SJCRH30 (cell line): ENCODE measurements around the gene PDLIM1. TPM values are rescaled to one million over a fixed set of nuclear protein-coding genes. Genes with fewer than 3 reads are reported as not detected.
"Not testable (repeated sequence)": the region's sequence is repeated elsewhere in the genome, so short reads cannot be mapped to it uniquely, and the experiment has no call there.

Experiments
- DNase-seq, 2 experiments: peaks; one replicate each; pipeline ENCODE4 v3.0.0-alpha.2; 2015 to 2020
- H3K27ac ChIP-seq: fragments of 250-450 bp; sonication (Bioruptor Pico); 2 replicates; pipeline ENCODE4 v1.5.1; 2020; ENCODE audit warnings: mild to moderate bottlenecking, moderate library complexity
- H3K27me3 ChIP-seq: fragments of 250-450 bp; sonication (Bioruptor Pico); 2 replicates; pipeline ENCODE4 v1.5.1; 2020; ENCODE audit warnings: mild to moderate bottlenecking, moderate library complexity
- H3K36me3 ChIP-seq: fragments of 250-450 bp; sonication (Bioruptor Pico); 2 replicates; pipeline ENCODE4 v1.5.1; 2020; ENCODE audit warnings: mild to moderate bottlenecking, moderate library complexity
- H3K4me1 ChIP-seq: fragments of 250-450 bp; sonication (Bioruptor Pico); 2 replicates; pipeline ENCODE4 v1.5.1; 2020; ENCODE audit warnings: mild to moderate bottlenecking, moderate library complexity
- H3K4me3 ChIP-seq: fragments of 250-450 bp; sonication (Bioruptor Pico); 2 replicates; pipeline ENCODE4 v1.5.1; 2020; ENCODE audit warnings: mild to moderate bottlenecking, moderate library complexity
- H3K9me3 ChIP-seq: fragments of 250-450 bp; sonication (Bioruptor Pico); replicated peaks from 2 replicates; pipeline ENCODE4 v1.5.1; 2020; ENCODE audit warnings: mild to moderate bottlenecking, moderate library complexity
- total RNA-seq: library from RNA; depleted of rRNA; stranded (reverse); fragments of >200 nt; shearing (Covaris generic); gene quantifications from 2 replicates; pipeline ENCODE4 v1.2.3, GENCODE V29; 2014

Gene PDLIM1
- total RNA-seq, 1 experiment from 2014 or later, result 6.3 TPM

DNA sequence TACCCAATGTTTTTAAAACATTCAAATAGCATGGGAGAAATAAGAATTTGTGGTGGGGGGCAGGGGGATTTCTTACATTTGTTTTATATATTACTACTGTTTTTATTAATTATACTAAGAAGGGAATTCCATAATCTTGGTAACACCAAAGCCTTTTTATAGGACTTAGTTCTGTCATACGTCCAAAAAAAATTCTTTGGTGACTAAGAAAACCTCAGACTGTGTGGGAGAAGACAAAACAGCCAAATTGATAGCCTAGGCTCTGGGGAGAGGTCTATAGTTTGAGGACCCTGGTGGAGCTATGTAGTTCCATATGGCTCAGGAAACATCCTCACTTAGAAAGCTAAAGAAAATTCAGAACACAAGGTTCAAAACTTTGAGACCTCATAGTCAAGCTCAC, 73.3 kb downstream of the PDLIM1 start:
- H3K27ac ChIP-seq, result no peak overlapping the region
- no peak overlapping the region for H3K4me3 ChIP-seq
- no peaks in the 10 kb centered on the region for H3K36me3 ChIP-seq
- H3K27me3 ChIP-seq, result no peaks in the 10 kb centered on the region
- H3K9me3 ChIP-seq, result peaks cover 4% of the 10 kb centered on the region
- peaks cover 22% of the 10 kb centered on the region for H3K4me1 ChIP-seq
- no peak for DNase-seq

DNA sequence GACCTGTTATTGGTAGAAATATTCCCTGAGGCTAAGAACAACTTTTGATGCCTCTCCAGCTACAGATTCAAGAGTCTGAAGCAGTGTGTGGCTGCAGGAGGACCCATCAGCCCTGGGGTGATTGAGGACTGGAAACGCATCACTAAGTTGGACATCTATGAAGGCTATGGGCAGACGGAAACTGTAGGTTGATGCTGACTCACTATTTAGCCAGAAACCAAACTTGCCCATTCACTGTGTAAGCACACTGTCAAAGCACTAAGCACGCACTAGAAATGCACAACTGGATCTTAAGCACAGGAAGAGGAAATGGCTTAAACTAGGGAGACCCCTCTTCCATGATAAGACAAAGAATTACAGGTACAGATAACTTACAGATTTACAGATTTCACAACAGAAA, 76.0 kb downstream of the PDLIM1 start:
- DNase-seq, result no peak
- H3K27me3 ChIP-seq, result no peaks in the 10 kb centered on the region
- no peak overlapping the region for H3K4me3 ChIP-seq
- peaks cover 4% of the 10 kb centered on the region for H3K9me3 ChIP-seq
- H3K4me1 ChIP-seq, result peaks cover 4% of the 10 kb centered on the region; the same call in 1 of the 2 replicates
- H3K36me3 ChIP-seq, result no peaks in the 10 kb centered on the region
- no peak overlapping the region for H3K27ac ChIP-seq

DNA sequence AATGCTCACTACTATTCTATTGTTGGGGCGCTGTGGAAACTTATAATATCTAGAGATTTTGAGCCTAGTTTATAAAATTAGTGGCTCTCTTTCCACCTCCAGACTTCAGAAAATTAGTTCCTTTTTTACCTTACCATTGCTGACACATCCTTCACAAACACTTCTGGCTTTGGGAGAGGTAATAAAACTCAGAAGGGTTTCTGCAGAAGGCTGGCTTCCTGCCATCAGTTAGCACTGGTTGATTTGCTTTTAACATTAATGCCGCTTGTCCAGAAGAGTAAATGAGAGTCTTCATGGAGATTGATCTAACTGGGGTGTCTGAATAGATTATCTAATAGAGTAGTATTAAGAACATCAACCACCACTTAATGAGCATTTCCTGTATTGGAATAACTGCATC, 76.4 kb downstream of the PDLIM1 start:
- H3K36me3 ChIP-seq, result no peaks in the 10 kb centered on the region
- no peak for DNase-seq
- H3K27me3 ChIP-seq, result no peaks in the 10 kb centered on the region
- H3K4me3 ChIP-seq, result no peak overlapping the region
- H3K4me1 ChIP-seq, result no peaks in the 10 kb centered on the region; the same call in 1 of the 2 replicates
- H3K27ac ChIP-seq, result no peak overlapping the region
- H3K9me3 ChIP-seq, result peaks cover 4% of the 10 kb centered on the region

DNA sequence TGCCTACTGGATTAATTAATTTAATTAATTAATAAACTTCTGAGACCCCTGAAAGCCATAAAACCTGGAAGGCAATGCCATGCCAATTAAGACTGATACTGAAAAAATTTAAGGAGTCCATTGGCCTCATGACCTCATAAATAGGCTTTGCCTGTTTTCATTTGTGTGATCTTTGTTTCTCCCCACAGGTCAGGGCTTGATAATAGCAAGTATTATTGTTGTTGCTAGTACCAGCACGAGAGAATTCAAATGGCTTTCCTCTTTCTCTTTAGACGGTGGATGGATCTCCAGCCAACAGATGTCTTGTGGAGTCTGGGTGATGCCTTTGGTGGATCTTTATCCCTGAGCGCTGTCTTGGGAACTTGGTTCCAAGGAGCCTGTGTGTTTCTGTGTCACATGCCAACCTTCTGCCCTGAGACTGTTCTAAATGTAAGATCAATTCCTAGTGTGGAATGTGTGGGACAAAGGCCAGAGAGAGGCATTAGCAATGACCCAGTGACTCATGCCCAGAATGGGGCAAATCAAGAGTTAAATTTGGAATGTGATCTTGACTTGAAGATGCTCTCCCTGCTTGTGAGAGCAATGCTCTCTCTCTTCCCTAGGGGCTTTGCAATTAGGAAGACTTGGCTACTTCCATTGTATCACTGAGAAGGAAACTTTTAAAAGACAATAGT, 79.1 kb downstream of the PDLIM1 start:
- Histone ChIP-seq H3K4me1 (no peaks in the 10 kb centered on the region), H3K9me3 (no peaks in the 10 kb centered on the region), H3K4me3 (no peak overlapping the region), H3K27ac (no peak overlapping the region), H3K27me3 (no peaks in the 10 kb centered on the region), H3K36me3 (no peaks in the 10 kb centered on the region)
- no peak for DNase-seq

DNA sequence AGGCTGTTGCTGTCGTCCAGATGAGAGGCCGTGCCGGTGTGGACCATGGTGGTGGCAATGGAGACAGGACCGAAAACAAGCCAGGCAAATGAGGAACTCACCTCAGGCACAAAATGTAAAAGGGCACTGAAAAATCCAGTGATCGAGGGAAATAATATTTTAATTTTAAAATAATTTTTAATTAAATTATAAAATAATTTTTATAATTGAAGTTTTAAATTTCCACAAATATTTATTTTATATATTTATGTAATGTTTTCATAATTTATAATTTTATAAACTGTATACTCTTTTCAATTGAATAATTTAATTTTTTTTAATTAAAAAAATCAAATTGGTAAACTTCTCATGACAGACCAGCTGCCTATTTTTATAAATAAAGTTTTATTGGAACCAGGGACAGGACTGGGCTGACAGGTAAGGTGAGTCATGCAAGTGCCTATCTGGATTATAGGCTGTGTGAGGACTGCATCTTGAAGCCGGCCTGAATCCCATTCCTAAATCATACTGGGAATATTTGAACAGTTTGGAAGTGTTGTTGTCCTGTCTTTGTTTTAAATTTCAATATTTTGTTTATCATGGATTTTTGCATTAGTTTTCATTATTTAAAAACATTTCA, 81.2 kb downstream of the PDLIM1 start:
- no peak overlapping the region for H3K27ac ChIP-seq
- DNase-seq, result no peak

DNA sequence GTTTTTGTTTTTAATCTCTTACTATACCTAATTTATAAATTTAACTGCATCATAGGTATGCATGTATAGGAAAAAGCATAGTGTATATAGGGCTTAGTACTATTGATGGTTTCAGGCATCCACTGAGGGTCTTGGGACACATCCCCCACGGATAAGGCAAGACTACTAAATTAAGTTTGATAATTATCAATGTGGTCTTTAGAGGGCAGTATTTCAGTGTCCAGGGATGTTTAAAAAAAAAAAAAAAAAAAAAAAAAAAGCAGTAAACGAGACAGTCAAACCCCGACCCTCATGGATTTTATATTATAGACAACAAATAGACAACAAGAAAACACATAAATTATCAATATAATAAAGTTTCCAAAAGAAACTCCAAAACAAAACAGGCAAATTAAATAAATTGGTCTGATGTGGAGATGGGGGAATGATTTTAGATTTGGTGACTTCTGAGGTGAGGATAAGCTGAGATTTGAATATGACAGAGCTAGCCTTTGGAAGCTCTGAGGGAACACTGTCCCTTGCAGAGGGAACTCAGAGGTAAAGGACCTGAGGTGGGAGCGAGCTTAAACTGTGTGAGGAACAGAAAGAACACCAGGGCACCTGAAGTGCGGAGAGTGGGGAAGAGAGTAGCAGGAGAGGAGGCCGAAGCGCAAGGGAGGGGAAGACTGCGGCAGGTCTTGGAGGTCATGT, 82.0 kb downstream of the PDLIM1 start:
- H3K4me3 ChIP-seq, result no peak overlapping the region
- no peaks in the 10 kb centered on the region for H3K27me3 ChIP-seq
- H3K36me3 ChIP-seq, result no peaks in the 10 kb centered on the region
- H3K4me1 ChIP-seq, result no peaks in the 10 kb centered on the region
- no peaks in the 10 kb centered on the region for H3K9me3 ChIP-seq
- DNase-seq, result peak in 1 of 2 experiments; percentile 27
- H3K27ac ChIP-seq, result no peak overlapping the region

More for the DNA sequence above, 81.2 kb downstream of the PDLIM1 start:
- Histone ChIP-seq H3K4me1 (no peaks in the 10 kb centered on the region), H3K27me3 (no peaks in the 10 kb centered on the region), H3K9me3 (no peaks in the 10 kb centered on the region), H3K4me3 (no peak overlapping the region), H3K36me3 (no peaks in the 10 kb centered on the region)

DNA sequence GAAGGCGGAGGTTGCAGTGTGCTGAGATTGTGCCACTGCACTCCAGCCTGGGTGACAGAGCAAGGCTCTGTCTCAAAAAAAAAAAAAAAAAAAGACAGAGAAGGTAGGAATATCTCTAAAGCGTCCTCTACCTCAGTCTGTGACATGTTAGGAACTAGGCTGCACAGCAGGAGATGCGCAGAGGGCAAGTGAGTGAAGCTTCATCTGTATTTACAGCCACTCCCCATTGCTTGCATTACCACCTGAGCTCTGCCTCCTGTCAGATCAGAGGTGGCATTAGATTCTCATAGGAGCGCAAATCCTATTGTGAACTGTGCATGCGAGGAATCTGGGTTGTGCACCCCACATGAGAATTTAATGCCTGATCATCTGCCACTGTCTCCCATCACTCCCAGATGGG, 87.9 kb downstream of the PDLIM1 start:
- H3K9me3 ChIP-seq, H3K36me3 ChIP-seq, H3K27ac ChIP-seq, H3K4me1 ChIP-seq, DNase-seq, H3K4me3 ChIP-seq, H3K27me3 ChIP-seq: not testable (repeated sequence)

DNA sequence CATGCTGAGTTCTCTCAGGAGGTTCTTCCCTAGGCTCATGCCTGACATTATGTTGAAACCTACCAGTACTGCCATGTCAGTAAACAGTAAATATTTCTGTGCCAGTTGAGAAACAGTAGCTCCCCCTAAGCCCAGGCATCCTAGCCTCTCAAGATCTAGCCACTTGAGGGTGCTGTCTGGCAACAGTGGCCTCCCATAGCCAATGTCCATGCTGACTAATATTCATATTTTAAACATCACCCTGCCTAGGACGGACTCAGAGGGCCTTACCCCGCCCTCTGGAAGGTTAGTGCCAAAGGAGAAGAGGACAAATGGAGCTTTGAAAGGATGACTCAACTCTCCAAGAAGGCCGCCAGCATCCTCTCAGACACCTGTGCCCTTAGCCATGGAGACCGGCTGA, 89.1 kb downstream of the PDLIM1 start:
- DNase-seq, result peak in 1 of 2 experiments; percentile 2

DNA sequence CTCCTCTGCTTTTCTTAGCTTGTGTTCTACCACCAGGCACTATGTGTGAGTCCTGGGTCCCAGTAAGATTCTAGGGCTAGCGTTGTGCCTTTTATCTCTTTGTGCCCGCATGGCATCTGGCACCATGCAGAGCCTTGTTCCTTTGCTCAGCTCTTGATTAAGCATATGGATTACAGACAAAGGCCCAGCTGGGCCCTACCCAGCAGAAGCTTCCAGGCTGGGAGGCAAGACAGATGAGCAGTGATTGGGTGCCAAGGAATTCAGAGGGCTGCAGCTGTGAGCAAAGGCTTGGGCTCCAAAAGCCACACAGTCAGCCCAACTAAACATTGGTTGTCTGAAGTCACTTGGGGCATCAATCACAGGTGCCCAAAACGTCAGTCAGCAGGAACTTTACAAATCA, 94.8 kb downstream of the PDLIM1 start:
- Histone ChIP-seq H3K9me3 (no peaks in the 10 kb centered on the region), H3K36me3 (no peaks in the 10 kb centered on the region), H3K4me3 (no peak overlapping the region), H3K4me1 (peaks cover 7% of the 10 kb centered on the region), H3K27me3 (no peaks in the 10 kb centered on the region), H3K27ac (no peak overlapping the region)
- peak in 1 of 2 experiments; percentile 2 for DNase-seq

More for the DNA sequence above, 89.1 kb downstream of the PDLIM1 start:
- Histone ChIP-seq H3K4me3 (no peak overlapping the region), H3K36me3 (no peaks in the 10 kb centered on the region), H3K27me3 (no peaks in the 10 kb centered on the region), H3K4me1 (no peaks in the 10 kb centered on the region), H3K9me3 (no peaks in the 10 kb centered on the region), H3K27ac (no peak overlapping the region)

DNA sequence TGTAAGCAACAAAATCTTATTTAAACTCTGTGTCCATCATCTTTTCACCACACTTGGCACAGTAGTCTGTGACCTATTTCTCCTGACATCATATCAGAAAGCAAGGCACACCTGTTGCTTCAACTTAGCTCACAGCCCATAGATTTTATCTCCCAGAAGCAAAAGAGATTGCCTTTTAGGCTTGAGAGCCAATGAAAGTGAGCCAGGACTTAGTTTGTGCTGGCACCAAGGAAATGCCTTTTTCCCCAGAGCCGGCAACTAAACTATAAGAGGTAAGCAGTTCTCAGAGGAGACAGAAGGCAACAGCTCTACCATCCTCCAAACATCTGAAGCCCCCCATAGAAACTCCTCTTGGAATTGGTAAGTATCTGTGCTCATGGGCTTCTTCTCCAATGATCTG, 96.9 kb downstream of the PDLIM1 start, which contains the start of gene ACSM6:
ACSM6 (plus strand) TSS at position 295 of the 400 bp plus-strand sequence. CDS start 248 bp downstream, outside the sequence.
- Histone ChIP-seq H3K9me3 (no peaks in the 10 kb centered on the region), H3K27me3 (no peaks in the 10 kb centered on the region), H3K4me1 (peaks cover 7% of the 10 kb centered on the region), H3K36me3 (no peaks in the 10 kb centered on the region), H3K4me3 (no peak within 1 kb of the TSS), H3K27ac (no peak within 1 kb of the TSS)
- DNase-seq, result peak in 1 of 2 experiments; percentile 18

DNA sequence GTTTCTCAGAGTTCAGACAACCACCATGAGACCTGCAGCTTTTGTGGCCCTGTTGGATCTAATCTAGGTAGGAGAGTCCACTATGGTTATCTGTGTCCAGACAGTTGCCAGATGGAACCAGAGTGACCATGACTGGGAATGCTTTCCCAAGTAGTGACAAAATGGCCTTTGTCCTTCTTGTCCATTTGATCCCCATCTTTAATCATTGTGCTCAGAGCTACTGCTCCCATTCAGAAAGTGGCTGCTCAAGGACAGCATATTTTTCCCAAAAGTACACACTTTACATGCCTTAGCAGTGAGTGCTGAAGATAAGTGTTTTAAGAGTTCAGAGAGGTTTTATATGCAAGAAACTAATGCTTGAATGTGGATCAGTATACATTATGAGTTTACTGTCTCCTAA, 102.2 kb downstream of the PDLIM1 start:
- no peaks in the 10 kb centered on the region for H3K4me1 ChIP-seq
- no peaks in the 10 kb centered on the region for H3K9me3 ChIP-seq
- no peak overlapping the region for H3K27ac ChIP-seq
- no peak for DNase-seq
- no peak overlapping the region for H3K4me3 ChIP-seq
- no peaks in the 10 kb centered on the region for H3K27me3 ChIP-seq
- H3K36me3 ChIP-seq, result no peaks in the 10 kb centered on the region

DNA sequence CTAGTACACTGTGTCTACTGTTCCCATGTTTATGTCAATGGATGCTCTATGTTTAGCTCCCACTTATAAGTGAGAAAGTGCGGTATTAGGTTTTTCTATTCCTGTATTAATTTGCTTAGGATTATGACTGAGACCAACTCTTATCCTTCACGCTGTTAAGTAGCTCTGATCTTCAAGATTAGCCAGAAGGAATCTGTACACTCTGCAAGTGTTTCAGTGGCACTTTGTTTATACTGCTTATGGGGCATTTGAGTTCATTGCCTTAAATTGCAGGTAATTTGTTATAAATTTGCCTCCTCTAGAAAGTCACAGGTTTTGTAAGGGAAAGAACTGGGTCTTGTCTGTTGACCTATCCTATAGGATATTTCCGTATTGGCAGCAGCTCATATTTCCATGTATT, 103.2 kb downstream of the PDLIM1 start:
- no peak overlapping the region for H3K4me3 ChIP-seq
- no peaks in the 10 kb centered on the region for H3K4me1 ChIP-seq
- no peaks in the 10 kb centered on the region for H3K27me3 ChIP-seq
- no peak overlapping the region for H3K27ac ChIP-seq
- no peaks in the 10 kb centered on the region for H3K9me3 ChIP-seq
- no peaks in the 10 kb centered on the region for H3K36me3 ChIP-seq
- DNase-seq, result no peak
